SKM-1 (cell line): Measurements from ENCODE around the gene AKAP11.
A peak's percentile ranks its signal among the peaks of the same experiment; 100 is the strongest.

Source experiments
- DNase-seq: peaks from one replicate; lab custom pipeline; 2025; ENCODE audit not compliant: unreplicated experiment; lab: John Stamatoyannopoulos, UW

The AKAP11 gene

GRCh38 chr13:42329239-42329638, 57.3 kb downstream of the AKAP11 start:
- no peak for DNase-seq

- DNase-seq, result no peak
Observed at GRCh38 chr13:42331009-42331408, 59.1 kb downstream of the AKAP11 start.

- no peak for DNase-seq
Observed at GRCh38 chr13:42333613-42334328, 61.8 kb downstream of the AKAP11 start.

GRCh38 chr13:42334329-42334706, 62.4 kb downstream of the AKAP11 start:
- DNase-seq, result no peak

- no peak for DNase-seq
Observed at GRCh38 chr13:42337808-42338600, 66.1 kb downstream of the AKAP11 start.

GRCh38 chr13:42345367-42345766, 73.4 kb downstream of the AKAP11 start:
- no peak for DNase-seq

GRCh38 chr13:42348576-42348975, 76.6 kb downstream of the AKAP11 start:
- DNase-seq, result no peak

GRCh38 chr13:42350141-42350540, 78.2 kb downstream of the AKAP11 start:
- DNase-seq, result no peak

GRCh38 chr13:42354241-42355091, 82.5 kb downstream of the AKAP11 start:
- no peak for DNase-seq

GRCh38 chr13:42355092-42355485, 83.1 kb downstream of the AKAP11 start:
- no peak for DNase-seq

GRCh38 chr13:42355491-42356183, 83.7 kb downstream of the AKAP11 start:
- DNase-seq, result no peak

- no peak for DNase-seq
Observed at GRCh38 chr13:42356184-42356575, 84.2 kb downstream of the AKAP11 start.

- DNase-seq, result no peak
Observed at GRCh38 chr13:42360046-42360574, 88.2 kb downstream of the AKAP11 start.

GRCh38 chr13:42361701-42362100, 89.7 kb downstream of the AKAP11 start:
- DNase-seq, result no peak

- DNase-seq, result no peak
Observed at GRCh38 chr13:42363941-42364612, 92.1 kb downstream of the AKAP11 start.

- DNase-seq, result no peak
Observed at GRCh38 chr13:42364613-42365000, 92.7 kb downstream of the AKAP11 start.

GRCh38 chr13:42367831-42368230, 95.9 kb downstream of the AKAP11 start:
- DNase-seq, result peak; percentile 46

GRCh38 chr13:42369071-42369797, 97.3 kb downstream of the AKAP11 start:
- no peak for DNase-seq

- no peak for DNase-seq
Observed at GRCh38 chr13:42370229-42370628, 98.3 kb downstream of the AKAP11 start.
